Measurements from ENCODE around the gene IGFALS.

GRCh38 chr16:1744338-1744840 lies 49.1 kb downstream of the IGFALS start:
- no peak for TF ChIP-seq POLR2A (IDR thresholded peaks at IDR 0.05; ENCODE audit: low read depth, low read length)
- TF ChIP-seq CTCF (conservative IDR thresholded peaks at IDR 0.05; ENCODE audit: low read depth, low read length) = no peak
- TF ChIP-seq SMC3 (IDR thresholded peaks at IDR 0.05; ENCODE audit: low read depth, low read length) = no peak
- no peak for TF ChIP-seq USF2 (IDR thresholded peaks at IDR 0.05; ENCODE audit: low read depth, low read length)
- TF ChIP-seq CEBPB (IDR thresholded peaks at IDR 0.05; ENCODE audit: low read depth, low read length) = no peak
- no peak for TF ChIP-seq RCOR1 (IDR thresholded peaks at IDR 0.05; ENCODE audit: insufficient replicate concordance, low read length)
- no peak for TF ChIP-seq ELK1 (IDR thresholded peaks at IDR 0.05; ENCODE audit: borderline replicate concordance, low read depth, low read length)
- TF ChIP-seq RAD21 (IDR thresholded peaks at IDR 0.05; ENCODE audit: low read length) = no peak
- no peak for TF ChIP-seq BHLHE40 (IDR thresholded peaks at IDR 0.05; ENCODE audit: low read depth, low read length)
- TF ChIP-seq MXI1 (IDR thresholded peaks at IDR 0.05; ENCODE audit: borderline replicate concordance, low read depth, low read length) = no peak
- no peak for TF ChIP-seq RFX5 (IDR thresholded peaks at IDR 0.05; ENCODE audit: low read depth, low read length)
- TF ChIP-seq CHD1 (IDR thresholded peaks at IDR 0.05; ENCODE audit: low read depth, low read length) = no peak
